ENCODE data around the gene MRPS18A. TPM values are rescaled to one million over a fixed set of nuclear protein-coding genes. Genes with fewer than 3 reads are reported as not detected.

Gene MRPS18A
- total and polyA plus RNA-seq, 2 of the 13 experiments (the other 11 are each of a cell fraction or from before 2014, with no cell fraction given): 87.8 to 89.1 TPM

GRCh38 chr6:43687437-43688347, at the start of gene MRPS18A (continued):
- TF ChIP-seq ZNF335 (CRISPR knock-in tag; IDR thresholded peaks at IDR 0.05) (no peak), MTF1 (CRISPR knock-in tag; IDR thresholded peaks at IDR 0.05) (no peak)

- Histone ChIP-seq H3K27ac (ENCODE audit: extremely low read length, insufficient read depth, low read length) (no peak overlapping the region), H2AFZ (ENCODE audit: low read length) (no peak overlapping the region), H4K20me1 (ENCODE audit: insufficient read depth, low read length) (no peaks in the 10 kb centered on the region), H3K9me3 (ENCODE audit: low read length) (no peaks in the 10 kb centered on the region), H3K9ac (ENCODE audit: insufficient read depth, low read depth, low read length) (peak overlapping the region; percentile 14; the same call in 1 of the 2 replicates), H3K27me3 (ENCODE audit: control insufficient read depth in 1 of 2, insufficient read depth in 2 of 2, low read length in 2 of 2) (peaks cover 0 to 6% of the 10 kb centered on the region in 2 experiments; a peak in 1 of 5 replicates), H3K4me2 (ENCODE audit: low read depth, low read length) (peak overlapping the region; percentile 71), H3K36me3 (replicated peaks in 1 of 2; ENCODE audit: control insufficient read depth in 1 of 2, insufficient read depth in 2 of 2, low read length in 2 of 2) (no peaks in the 10 kb centered on the region), H3K4me3 (replicated peaks in 1 of 3; ENCODE audit: insufficient read depth in 1 of 3, low read depth in 2 of 3, low read length in 3 of 3) (peak overlapping the region in 1 of 3 experiments; percentile 45; a peak in 2 of 6 replicates), H3K4me1 (ENCODE audit: insufficient read depth, low read length) (peaks cover 88% of the 10 kb centered on the region), H3K79me2 (ENCODE audit: insufficient read depth, low read length) (no peaks in the 10 kb centered on the region)
- ChIA-PET CTCF (ENCODE audit: low intra/inter-chr PET ratio, low total read pairs) (no interaction called here), POLR2A (interaction anchor here (1.4 kb wide), 1 partner anchor 107 kb away, joined by 3 read pairs; no protein-coding TSS in a partner anchor)
- BruUV-seq (replicated peaks): no TSS peak
- WGBS (ENCODE audit: low lambda C conversion rate): 17% methylated on average over 2 of the region's 2 CpGs
- FAIRE-seq (no peak), DNase-seq (ENCODE audit: low spot score) (no peak), ATAC-seq (no peak)
- intact Hi-C loops (cut with micrococcal nuclease; ENCODE audit: unreplicated experiment): no loop called here
- in situ Hi-C loops (cut with HindIII; ENCODE audit: extremely low pct_ligation_motif_present, low pct_unique_long_range_greater_than_20kb): no loop called here
- TF ChIP-seq PATZ1 (CRISPR knock-in tag; IDR thresholded peaks at IDR 0.05) (peak; percentile 48; the same call in 1 of the 2 replicates), NFYC (CRISPR knock-in tag; IDR thresholded peaks at IDR 0.05) (no peak), MXD4 (CRISPR knock-in tag; IDR thresholded peaks at IDR 0.05) (no peak), NONO (IDR thresholded peaks at IDR 0.05) (no peak), NONO (CRISPR knock-in tag; conservative IDR thresholded peaks at IDR 0.05) (no peak), HNF4G (IDR thresholded peaks at IDR 0.05; ENCODE audit: borderline replicate concordance, low read depth, low read length) (0 out of 2 replicates have a peak, but pooled peaks have one; percentile 11), HNF4G (CRISPR knock-in tag; IDR thresholded peaks at IDR 0.05; ENCODE audit: borderline replicate concordance, low read depth) (no peak), ZNF567 (CRISPR knock-in tag; IDR thresholded peaks at IDR 0.05; ENCODE audit: borderline replicate concordance) (no peak), ZNF20 (CRISPR knock-in tag; IDR thresholded peaks at IDR 0.05) (no peak), CEBPB (IDR thresholded peaks at IDR 0.05; ENCODE audit: borderline replicate concordance, low read depth, low read length) (0 out of 2 replicates have a peak, but pooled peaks have one; percentile 10), ZNF30 (CRISPR knock-in tag; IDR thresholded peaks at IDR 0.05) (no peak), POGZ (CRISPR knock-in tag; IDR thresholded peaks at IDR 0.05) (no peak), YEATS4 (CRISPR knock-in tag; IDR thresholded peaks at IDR 0.05; ENCODE audit: borderline replicate concordance) (peak; percentile 35; the same call in 1 of the 2 replicates), ZNF510 (CRISPR knock-in tag; IDR thresholded peaks at IDR 0.05; ENCODE audit: low read depth) (no peak), SETDB1 (CRISPR knock-in tag; IDR thresholded peaks at IDR 0.05; ENCODE audit: borderline replicate concordance) (0 out of 2 replicates have a peak, but pooled peaks have one; percentile 63), ZNF234 (CRISPR knock-in tag; conservative IDR thresholded peaks at IDR 0.05) (peak; percentile 69; the same call in 1 of the 2 replicates), ZNF607 (CRISPR knock-in tag; IDR thresholded peaks at IDR 0.05; ENCODE audit: borderline replicate concordance) (peak; percentile 39; the same call in 1 of the 2 replicates), PRMT3 (CRISPR knock-in tag; IDR thresholded peaks at IDR 0.05; ENCODE audit: borderline replicate concordance, low read depth) (no peak), TFAP4 (IDR thresholded peaks at IDR 0.05; ENCODE audit: borderline replicate concordance, low read depth) (no peak)
These were observed 49.3 kb upstream of the MRPS18A start for GRCh38 chr6:43736844-43737243.

Data from HepG2 (cell line).